Measurements from ENCODE around the gene CELF2. TPM values are rescaled to one million over a fixed set of nuclear protein-coding genes. Genes with fewer than 3 reads are reported as not detected.

Gene CELF2
- polyA plus RNA-seq, 1 experiment, result 24.7 TPM

DNA sequence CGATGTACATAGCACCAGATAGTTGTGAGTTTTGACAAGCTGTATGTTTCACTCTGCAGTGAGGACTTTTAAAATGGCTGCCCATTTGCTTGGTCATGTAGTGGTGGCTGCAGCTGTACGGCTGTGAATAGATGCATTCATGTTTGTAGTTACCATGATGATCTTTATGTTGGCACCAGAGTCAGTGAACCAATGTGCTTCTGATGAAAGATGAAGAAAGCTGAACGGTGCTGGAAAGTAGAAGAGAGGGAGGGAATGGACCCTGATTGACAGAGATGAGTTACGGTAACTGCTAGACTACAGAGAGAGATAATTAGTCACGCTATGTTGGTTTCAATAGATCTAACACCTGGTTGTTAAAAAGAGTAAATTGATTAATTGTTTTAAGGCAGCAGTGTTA is 256.8 kb downstream of the CELF2 start:
- Histone ChIP-seq H3K27ac (ENCODE audit: low read depth, low read length) (no peak overlapping the region), H3K27me3 (ENCODE audit: control insufficient read depth, insufficient read depth, low read length) (no peaks in the 10 kb centered on the region), H3K9me3 (ENCODE audit: control insufficient read depth, insufficient read depth, low read length) (peaks cover 3% of the 10 kb centered on the region; the same call in 1 of the 2 replicates), H3K4me3 (ENCODE audit: low read depth, low read length) (no peak overlapping the region)
- ChIA-PET CTCF (interaction anchor here (0.6 to 2.3 kb wide), 2 partner anchors 541 to 1932 kb away, joined by 3 to 8 read pairs; no protein-coding TSS in a partner anchor), POLR2A (no interaction called here)
- no peak for DNase-seq (ENCODE audit: low read depth, low spot score)
- TF ChIP-seq, protein P1, sequence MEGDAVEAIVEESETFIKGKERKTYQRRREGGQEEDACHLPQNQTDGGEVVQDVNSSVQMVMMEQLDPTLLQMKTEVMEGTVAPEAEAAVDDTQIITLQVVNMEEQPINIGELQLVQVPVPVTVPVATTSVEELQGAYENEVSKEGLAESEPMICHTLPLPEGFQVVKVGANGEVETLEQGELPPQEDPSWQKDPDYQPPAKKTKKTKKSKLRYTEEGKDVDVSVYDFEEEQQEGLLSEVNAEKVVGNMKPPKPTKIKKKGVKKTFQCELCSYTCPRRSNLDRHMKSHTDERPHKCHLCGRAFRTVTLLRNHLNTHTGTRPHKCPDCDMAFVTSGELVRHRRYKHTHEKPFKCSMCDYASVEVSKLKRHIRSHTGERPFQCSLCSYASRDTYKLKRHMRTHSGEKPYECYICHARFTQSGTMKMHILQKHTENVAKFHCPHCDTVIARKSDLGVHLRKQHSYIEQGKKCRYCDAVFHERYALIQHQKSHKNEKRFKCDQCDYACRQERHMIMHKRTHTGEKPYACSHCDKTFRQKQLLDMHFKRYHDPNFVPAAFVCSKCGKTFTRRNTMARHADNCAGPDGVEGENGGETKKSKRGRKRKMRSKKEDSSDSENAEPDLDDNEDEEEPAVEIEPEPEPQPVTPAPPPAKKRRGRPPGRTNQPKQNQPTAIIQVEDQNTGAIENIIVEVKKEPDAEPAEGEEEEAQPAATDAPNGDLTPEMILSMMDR (IDR thresholded peaks at IDR 0.05; ENCODE audit: low read depth, low read length), result no peak

DNA sequence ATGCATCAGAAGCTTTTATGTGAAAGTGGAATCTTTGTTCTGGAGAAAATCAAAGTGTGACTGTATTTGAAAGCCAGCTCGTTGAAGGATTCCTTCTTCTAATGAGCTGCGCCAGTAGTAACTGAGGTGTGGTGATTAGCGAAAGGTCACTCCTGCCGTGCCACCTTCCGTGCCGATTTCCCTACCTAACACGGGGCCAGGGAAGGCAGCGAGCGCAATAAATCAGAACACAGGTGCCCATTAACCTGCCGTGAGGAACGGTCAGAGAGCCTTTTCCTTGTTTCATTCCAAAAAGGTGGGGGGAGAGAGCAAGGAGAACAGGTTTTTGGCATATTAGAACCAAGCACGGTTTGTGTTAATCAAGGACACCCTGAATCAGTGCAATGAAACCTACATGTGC is 258.0 kb downstream of the CELF2 start:
- POLR2A ChIA-PET, result no interaction called here

DNA sequence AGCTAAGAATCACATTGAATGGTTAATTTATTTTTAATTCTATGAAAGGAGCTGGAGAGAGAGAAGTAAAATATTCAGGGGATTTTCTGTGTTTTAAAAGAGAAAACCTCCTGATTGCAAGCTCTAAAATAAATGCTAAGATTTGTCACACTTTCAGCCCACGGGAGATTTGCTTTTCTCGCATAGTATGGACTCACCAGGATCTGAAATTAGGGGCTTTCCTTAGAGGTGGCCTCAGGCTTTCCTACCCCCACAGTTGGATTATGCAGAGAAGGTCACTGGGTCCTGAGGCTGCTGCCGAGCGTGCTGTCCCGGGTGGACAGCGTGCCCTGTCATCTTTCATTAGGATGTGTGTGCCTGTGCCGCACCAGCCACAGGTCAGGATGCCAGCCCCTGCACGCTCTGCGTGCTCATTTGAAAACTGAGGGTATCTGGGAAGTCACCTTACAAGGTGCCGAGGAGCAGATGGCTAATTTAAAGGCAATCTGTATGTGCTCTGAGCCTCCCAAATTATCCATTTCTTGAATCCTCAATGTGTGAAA is 258.8 kb downstream of the CELF2 start:
- ChIA-PET POLR2A (no interaction called here), CTCF (interaction anchor here (0.5 kb wide), 1 partner anchor 1226 kb away, joined by 3 read pairs; no protein-coding TSS in a partner anchor)
- H3K27ac ChIP-seq (ENCODE audit: low read depth, low read length), result no peak overlapping the region
- DNase-seq (ENCODE audit: low read depth, low spot score), result no peak
- TF ChIP-seq, protein P1 (IDR thresholded peaks at IDR 0.05; ENCODE audit: low read depth, low read length), result no peak
- no peaks in the 10 kb centered on the region for H3K27me3 ChIP-seq (ENCODE audit: control insufficient read depth, insufficient read depth, low read length)
- peaks cover 19% of the 10 kb centered on the region; the same call in 1 of the 2 replicates for H3K9me3 ChIP-seq (ENCODE audit: control insufficient read depth, insufficient read depth, low read length)
- H3K4me3 ChIP-seq (ENCODE audit: low read depth, low read length), result no peak overlapping the region

More for the DNA sequence above, 258.0 kb downstream of the CELF2 start:
- Histone ChIP-seq H3K27ac (ENCODE audit: low read depth, low read length) (no peak overlapping the region), H3K4me3 (ENCODE audit: low read depth, low read length) (no peak overlapping the region), H3K27me3 (ENCODE audit: control insufficient read depth, insufficient read depth, low read length) (no peaks in the 10 kb centered on the region), H3K9me3 (ENCODE audit: control insufficient read depth, insufficient read depth, low read length) (peaks cover 12% of the 10 kb centered on the region; the same call in 1 of the 2 replicates)
- CTCF ChIA-PET, result no interaction called here
- TF ChIP-seq, protein P1 (IDR thresholded peaks at IDR 0.05; ENCODE audit: low read depth, low read length), result no peak
- DNase-seq (ENCODE audit: low read depth, low spot score), result no peak

DNA sequence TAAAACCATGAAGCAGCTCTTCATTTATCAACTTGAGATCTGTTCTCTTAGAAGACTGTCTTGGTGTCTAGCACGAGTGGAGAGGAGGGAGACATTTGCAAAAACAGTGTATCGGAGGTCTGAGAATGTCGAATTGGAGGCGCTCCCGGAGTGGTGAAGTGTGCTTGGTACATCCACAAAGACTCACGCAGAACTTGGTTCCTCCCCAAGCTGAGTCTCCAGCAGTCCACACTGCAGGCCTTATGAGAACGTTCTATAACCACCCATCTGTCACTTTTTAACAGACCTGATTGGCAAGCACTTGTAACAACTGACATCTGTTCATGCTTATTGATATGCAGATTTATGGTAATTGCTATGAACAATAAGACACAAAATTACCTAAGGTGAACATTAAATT is 261.6 kb downstream of the CELF2 start:
- ChIA-PET CTCF (no interaction called here), POLR2A (no interaction called here)
- no peak overlapping the region for H3K4me3 ChIP-seq (ENCODE audit: low read depth, low read length)
- no peaks in the 10 kb centered on the region for H3K27me3 ChIP-seq (ENCODE audit: control insufficient read depth, insufficient read depth, low read length)
- H3K9me3 ChIP-seq (ENCODE audit: control insufficient read depth, insufficient read depth, low read length), result peaks cover 34% of the 10 kb centered on the region
- TF ChIP-seq, protein P1 (IDR thresholded peaks at IDR 0.05; ENCODE audit: low read depth, low read length), result no peak
- H3K27ac ChIP-seq (ENCODE audit: low read depth, low read length), result no peak overlapping the region
- DNase-seq (ENCODE audit: low read depth, low spot score), result no peak

DNA sequence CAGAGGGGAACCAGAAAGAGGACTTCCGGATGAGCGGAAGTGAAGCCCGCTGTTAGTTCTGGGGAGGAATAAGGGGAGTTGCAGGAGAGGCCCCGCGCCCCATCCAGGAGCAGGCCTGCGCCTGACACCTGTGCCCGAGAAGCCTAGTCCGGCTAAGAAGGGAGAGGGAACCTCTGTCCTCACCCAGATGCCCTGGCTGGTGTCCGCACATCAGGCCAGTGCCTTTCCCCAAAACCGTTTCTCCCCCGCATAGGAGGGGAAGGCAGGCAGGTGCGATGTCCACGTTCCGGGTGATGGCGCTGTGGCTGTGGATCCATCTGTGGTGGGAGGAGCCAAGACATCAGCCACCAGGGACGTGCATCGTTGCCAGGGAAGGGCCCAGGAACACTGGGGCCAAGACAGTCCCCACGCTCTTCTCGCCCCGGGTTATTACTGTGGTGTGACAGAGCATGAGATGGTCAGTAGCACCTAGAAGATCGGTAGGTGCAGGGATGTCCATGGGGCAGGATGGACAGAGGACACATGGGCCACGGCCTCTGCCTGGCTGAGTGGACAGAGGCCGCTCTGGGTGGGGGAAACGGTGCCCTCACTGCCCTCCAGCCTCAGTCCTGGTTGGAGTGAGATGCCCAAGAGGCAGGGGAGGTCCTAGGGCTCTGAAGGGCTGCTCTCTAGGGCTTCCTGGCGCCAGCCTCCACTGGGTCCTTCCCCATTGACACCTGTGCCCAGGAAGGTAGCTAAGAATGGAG is 262.7 kb downstream of the CELF2 start:
- TF ChIP-seq, protein P1 (IDR thresholded peaks at IDR 0.05; ENCODE audit: low read depth, low read length), result no peak
- Histone ChIP-seq H3K27me3 (ENCODE audit: control insufficient read depth, insufficient read depth, low read length) (no peaks in the 10 kb centered on the region), H3K9me3 (ENCODE audit: control insufficient read depth, insufficient read depth, low read length) (peaks cover 36% of the 10 kb centered on the region), H3K4me3 (ENCODE audit: low read depth, low read length) (no peak overlapping the region), H3K27ac (ENCODE audit: low read depth, low read length) (no peak overlapping the region)
- no peak for DNase-seq (ENCODE audit: low read depth, low spot score)
- CTCF ChIA-PET, result no interaction called here
- POLR2A ChIA-PET, result no interaction called here

Measured in AG04450 (cell line).